Activated T-cell treated with anti-CD3 and anti-CD28 coated beads for 24 hours (primary cell): Measurements from ENCODE around the gene TRIM45.
A peak's percentile ranks its signal among the peaks of the same experiment; 100 is the strongest.

Experiments
- DNase-seq: peaks from one replicate; pipeline ENCODE4 v3.0.0-alpha.2; 2020; ENCODE audit warnings: low read depth

The TRIM45 gene

DNA sequence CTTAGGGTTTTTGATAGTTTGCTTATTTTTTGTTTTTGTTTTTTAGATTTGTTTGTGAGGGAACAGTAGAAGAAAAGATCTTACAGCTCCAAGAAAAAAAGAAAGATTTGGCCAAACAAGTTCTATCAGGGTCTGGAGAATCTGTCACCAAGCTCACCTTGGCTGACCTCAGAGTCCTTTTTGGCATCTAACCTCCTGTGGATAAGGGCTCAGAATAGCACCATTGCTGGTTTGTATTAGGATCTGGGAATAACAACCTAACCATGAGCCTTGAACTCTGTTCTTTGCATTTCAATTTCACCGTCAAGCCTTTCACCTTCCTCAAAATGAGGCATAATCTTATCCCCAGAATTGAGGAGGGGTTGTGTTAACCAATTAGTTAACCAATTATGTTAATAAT, 20.2 kb downstream of the TRIM45 start:
- DNase-seq, result no peak

DNA sequence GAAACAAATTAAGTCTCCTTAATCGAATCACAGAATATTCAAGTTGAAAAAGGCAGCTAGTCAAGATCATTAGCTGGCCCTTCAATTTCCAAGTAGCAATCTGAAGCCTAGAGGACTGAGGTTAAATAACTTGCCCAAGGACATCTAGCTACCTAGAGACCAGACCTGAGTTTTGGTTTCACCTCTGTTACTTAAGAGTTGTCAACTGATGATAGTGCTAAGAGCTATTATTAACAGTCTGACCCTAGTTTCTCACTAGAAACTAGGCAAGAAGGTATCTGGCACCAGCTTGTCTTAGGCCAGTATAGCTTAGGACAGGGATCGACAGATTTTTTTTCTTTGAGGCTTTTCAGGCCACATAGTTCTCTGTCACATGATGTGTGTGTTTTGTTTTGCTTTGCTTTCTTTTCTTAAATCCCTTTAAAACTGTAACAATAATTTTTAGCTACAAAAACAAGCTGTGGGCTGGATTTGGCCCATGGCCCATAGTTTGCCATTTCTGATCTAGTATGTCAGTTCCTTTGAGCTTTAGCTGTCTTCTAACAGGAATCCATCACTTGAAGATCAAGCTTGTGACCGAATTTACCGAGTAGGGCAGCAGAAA, 23.2 kb downstream of the TRIM45 start:
- DNase-seq, result no peak

DNA sequence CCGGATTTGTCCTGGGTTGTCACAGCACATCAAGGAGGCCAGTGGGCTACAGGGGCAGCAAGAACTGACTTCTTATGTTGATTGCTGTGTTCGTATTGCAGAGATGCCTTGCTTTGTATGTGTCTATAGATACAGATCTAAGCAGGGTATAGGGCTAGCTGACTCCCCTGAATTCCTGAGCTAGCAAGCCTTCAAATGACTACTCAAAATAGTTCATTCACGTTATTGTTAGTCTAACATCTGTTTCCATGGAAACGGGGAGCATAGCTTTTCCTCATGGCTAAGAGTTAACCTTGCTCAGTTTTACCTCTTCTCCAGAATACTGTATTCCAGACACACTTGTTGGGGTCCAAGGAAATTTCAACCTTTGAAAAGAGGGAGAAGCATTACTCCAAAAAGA, 24.1 kb downstream of the TRIM45 start:
- DNase-seq, result no peak

DNA sequence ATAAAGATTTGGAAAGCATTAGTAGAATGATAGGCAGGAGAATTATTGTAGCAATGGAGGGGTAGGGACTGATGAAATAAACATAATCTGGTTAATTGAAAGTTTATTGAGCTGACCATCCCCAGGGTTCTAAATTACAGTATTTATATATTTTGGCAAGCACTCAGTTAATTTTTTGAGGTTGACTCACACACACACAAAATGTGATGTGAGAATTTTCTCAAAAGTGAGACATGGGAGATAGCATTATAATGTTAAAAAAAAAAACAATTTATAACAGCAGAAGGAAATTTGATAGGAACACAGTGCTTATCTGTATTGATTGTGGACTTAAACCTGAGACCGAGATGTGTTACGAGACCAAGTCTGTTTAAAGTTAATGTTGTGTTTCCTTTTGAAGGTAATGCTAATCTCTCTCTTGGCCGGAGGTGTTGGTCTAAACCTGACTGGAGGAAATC, 24.6 kb downstream of the TRIM45 start:
- no peak for DNase-seq

DNA sequence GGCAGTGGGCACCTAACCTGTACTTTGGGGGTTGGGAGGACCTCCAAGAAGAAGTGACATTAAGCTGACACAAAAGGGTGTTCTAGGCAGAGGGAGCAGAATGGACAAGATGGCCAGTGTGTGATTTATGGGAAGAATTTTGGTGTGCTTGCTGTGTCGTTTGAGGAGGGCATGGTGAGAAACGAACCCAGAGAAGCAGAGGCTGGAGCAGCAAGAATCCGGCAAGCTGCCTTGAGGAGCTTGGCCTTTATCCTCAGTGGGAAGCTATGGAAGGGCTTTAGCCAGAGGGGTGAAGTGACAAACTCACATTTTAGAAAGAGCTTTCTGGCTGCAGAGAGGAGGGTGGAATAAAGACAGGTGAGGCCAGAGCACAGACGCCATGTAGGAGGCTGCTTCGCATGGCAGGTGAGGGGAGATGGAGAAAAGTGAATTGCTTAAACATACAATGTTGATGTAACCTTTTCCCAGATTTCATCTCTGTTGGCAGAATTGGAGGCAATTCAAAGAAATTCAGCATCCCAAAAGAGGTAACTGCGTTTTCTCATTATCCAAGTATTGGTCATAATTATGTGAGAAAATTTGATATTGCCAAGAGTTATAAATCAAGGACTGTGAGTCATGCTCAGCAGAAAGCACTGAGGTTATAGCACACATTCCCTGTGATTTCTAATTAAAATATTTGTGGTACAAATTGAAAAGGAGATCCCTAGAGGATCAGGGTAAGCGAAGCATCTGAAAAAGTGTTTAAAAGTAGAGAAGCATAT, 26.5 kb downstream of the TRIM45 start:
- no peak for DNase-seq

DNA sequence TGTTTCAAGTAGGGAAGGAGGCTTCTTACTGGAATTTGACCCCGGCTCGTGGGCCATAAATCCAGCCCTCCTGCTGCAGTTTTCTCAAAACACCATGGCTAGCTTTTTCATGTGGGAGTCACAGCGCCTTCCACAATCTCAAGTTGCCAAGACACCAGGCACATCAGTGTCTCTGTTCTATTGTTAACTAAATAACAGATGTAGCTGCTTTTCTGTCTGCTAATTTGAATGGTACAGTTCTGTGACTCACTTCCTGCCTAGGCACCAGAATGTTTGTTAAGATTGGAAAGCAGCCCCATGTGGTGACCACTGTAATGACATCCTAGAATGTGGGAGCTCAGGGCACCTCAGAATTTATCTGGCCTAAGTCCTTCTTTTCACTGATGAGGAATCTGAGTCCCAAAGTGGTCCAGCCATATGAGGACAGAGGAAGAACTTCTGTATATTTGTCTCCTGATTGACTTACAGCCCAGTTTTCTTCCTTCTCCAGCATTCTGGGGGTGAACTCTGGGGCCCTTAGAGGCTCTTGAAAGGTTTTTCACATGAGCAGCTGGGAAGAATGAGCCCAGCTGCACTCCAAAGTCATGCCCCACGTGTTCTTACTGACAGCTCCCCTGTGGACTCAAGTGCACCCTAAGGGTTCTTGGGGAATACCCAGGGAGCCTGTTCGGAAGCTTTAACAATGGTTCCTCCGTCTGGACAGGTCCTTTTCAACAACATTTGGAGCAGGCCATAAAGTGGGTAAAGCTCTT, 27.5 kb downstream of the TRIM45 start:
- peak; percentile 32 for DNase-seq

DNA sequence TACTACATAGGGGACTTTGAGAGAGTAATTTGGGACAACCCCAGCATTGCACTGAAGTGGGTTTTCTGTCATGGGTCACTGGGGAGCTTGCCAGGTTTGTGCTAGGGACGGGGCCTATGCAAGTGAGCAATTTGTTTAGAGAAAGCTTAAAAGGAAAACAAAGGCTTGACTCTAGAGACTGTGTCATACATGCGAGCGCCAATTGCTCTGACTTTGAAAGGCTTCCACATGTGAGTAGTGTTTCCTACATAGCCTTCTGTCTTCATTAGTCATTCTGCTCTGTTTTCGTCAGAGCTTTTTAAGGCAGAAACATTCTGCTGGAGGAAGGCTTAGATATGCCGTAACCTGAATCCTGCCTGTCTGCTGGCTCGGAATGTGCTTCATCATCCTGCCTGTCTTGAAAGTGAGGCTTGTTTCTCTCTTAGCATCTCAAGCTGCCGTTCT, 28.4 kb downstream of the TRIM45 start:
- no peak for DNase-seq

DNA sequence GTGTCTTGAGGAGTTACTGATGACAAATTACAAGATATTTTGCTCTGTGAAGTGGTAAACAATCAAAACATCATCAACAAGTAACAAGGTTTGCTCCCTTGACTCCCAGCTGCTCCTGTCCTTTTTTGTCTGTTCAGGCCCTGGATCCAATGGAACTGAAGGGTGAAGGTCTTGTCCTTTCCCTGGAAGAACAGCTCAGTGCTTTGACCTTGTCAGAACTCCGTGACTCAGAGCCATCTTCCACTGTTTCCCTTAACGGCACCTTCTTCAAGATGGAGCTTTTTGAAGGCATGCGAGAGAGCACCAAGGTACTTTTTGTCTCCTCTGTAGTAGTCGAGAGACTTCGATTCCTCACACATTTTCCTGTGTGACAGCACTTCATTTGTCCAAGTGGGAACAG, 29.0 kb downstream of the TRIM45 start:
- DNase-seq, result no peak

DNA sequence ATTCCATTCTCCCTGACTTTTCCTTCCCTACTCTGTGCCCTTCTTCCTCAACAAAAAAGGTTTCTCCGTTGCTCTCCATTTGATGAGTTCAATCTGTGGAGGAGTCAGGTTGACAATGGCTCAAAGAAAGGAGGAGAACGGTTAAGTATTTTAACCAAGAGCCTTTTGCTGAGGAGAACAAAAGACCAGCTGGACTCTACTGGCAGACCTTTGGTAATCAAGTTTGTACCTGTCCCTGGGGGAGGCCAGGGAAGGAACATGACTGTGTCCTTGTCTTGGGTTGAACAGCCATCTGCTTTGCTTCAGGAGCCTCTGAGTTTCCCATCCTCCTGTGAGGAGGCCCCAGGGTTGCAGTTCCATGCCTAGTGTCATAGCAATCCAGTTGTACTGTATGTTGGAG, 31.6 kb downstream of the TRIM45 start:
- no peak for DNase-seq

DNA sequence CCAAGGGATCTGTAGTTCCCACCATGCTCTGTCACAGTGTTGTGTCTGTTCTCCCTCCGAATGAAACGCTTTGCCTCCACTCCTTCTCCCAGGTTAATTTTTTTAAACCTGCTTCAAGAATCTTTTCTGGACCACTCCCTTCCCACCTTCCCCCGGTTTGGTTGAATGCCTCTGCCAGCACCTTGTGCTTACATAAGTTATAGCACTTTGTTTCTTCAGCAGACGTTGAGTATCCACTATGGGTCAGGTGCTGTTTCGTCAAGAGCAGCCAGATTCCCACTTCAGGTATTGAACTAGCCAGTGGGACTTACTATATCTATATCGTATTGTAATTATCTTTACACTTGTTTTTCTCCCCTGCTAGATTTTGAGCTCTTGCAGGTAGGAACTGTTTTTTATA, 33.9 kb downstream of the TRIM45 start:
- DNase-seq, result no peak

DNA sequence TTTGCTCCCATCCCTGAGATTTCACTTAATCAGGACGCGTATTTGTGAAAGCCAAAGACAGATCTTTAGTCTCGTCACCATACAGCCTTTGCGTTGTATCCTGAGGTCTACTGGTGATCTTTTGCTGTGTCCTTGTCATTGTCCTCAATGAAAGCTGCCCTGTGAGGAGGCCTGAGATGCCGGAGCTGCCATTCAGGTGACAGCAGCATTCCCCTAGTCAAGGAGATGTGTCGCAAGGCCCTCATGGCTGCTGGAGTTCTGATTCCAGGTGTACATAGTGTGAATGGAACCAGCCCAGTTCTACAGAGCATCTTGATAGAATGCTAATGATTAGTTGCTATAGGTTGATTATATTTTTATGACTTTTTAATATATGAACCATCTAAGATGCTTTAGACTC, 37.3 kb downstream of the TRIM45 start:
- DNase-seq, result no peak

DNA sequence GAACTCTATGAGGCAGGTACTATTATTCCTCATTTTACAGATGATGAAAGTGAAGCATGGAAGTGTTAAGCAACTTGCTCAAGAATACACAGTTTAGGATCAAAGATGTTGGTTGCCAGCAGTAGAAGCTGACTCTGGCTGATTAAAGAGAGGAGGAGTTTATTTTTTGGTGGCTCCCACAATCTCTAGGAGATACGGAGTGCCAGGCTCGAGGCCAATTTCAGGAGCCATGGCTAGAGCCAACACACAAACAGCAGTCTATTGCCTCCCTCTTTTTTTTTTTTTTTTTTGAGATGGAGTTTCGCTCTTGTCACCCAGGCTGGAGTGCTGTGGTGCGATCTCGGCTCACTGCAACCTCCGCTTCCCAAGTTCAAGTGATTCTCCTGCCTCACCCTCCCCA, 41.8 kb downstream of the TRIM45 start:
- DNase-seq, result no peak

DNA sequence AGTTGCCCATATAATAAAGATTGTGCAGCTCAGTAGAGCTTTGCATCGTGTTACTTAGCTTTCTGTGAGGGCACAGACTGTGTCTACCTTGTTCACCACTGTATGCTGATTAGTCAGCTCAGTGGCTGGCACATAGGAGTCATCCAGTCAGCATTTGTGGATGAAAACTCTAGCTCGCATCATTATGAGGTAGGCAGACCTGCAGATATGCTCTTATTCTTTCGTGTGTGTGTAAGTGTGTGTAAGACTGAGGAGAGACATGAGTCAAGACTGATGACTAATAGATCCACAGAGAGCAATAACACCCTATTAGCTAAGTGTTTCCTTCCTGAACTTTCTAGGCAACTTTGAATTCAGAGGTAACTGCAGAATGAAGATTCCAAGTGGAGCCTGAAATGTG, 44.3 kb downstream of the TRIM45 start:
- DNase-seq, result peak; percentile 62

DNA sequence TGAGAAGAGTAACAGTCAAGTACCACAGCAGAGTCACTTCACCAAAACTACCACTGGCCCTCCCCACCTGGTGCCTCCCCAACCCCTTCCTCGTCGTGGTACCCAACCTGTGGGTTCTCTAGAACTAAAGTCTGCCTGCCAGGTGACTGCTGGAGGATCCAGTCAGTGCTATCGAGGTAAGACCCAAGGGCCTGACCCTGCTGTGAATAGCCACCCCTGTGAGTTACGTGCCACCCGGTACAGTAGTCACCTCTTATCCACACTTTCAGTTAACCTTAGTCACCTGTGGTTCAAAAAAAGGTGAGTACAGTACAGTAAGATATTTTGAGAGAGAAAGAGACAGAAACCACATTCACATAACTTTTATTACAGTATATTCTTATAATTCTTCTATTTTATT, 44.9 kb downstream of the TRIM45 start:
- no peak for DNase-seq

DNA sequence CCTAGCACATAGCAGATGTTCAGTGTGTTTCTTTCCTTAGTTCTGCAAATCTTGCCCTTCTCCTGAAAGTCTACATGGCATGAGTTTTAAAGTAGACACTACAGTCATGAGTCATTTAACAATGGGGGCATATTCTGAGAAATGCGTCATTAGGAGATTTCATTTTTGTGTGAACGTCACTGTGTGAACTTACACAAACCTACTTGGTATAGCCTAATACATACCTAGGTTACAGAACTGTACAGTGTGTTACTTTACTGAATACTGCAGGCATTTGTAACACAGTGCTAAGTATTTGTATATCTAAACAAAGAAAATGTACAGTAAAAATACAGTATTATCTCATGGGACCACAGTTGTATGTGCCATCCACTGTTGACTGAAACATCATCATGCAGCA, 51.4 kb downstream of the TRIM45 start:
- DNase-seq, result no peak

DNA sequence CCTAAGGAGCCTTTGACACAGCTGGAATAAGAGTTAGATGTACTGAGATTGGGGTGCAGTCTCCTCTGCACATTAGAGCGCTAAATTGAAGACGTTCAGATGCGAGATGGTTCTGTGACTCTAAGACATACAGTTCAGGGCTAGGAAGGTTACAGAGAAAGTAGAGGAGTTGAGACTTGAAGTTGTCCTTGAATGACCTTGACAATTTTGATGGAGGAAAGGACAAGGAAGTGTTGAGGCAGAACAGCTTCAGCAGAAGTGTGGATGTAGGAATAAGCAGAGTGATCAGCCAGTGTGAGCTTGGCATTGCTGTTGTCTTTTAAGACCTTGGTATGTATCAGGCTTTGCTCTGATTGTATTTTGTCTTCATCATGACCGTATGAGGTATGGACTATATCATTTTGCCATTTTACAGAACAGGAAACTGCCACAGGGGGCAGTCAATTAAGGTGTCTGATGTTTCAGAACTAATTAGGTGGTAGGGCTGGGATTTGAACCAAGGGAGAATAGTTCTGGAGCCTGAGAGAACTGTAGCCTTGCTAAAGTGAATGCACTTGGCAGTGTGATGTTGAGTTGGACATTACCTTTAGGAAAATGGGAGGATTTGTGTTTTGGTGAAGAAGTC, 52.2 kb downstream of the TRIM45 start:
- no peak for DNase-seq

DNA sequence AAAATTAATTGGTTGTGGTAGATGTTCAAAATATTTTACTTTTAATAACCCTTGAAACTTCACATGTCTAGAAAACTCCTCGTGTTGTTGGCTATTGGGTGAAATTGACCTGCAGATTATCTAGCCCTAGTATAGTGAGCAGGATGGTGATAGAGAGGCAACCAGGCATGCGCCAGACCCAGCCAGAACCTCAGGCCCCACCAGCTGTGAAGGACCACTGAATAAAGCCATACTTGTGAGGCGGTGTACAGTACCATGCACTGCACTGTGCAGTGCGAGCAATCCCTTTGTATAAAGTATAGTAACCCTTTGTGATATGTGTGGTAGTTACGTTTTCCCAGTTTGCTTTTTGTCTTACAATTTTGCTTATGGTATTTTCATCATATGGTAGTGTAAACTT, 53.0 kb downstream of the TRIM45 start:
- no peak for DNase-seq

DNA sequence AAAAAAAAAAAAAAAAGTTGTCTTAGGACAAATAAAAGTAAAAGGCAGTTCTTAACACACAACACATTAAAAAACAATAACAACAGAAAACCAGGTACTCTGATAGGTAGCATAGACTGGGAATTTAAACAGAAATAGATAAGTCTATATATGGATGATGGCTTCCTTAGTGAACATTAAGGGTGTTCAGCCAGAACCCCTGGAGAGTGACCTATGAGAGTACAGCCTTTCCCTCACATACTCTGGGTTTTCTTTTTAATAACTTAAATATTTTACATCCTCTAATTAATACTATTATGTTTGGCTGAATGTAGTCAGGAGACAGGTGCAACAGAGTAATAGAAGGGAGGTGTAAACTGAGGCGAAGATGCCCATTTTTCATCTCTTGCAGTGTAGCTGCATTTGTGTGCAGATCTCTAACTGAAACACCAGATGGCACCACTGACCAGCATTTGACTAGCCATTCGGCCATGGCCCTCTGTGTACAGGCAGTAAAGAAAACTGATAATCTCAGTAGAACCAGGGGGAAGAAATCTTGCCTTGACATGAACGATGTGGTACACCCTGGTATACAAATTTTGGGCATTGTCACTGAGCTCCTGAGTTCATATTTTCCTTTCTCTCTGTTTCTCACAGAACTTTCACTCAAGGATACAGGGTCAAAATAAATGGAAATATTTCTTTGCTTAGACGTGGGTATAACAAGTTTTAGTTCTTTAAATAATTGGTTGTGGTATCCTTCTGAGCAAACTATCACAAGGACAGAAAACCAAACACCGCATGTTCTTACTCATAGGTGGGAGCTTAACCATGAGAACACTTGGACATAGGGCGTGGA, 53.8 kb downstream of the TRIM45 start:
- DNase-seq, result peak; percentile 28

DNA sequence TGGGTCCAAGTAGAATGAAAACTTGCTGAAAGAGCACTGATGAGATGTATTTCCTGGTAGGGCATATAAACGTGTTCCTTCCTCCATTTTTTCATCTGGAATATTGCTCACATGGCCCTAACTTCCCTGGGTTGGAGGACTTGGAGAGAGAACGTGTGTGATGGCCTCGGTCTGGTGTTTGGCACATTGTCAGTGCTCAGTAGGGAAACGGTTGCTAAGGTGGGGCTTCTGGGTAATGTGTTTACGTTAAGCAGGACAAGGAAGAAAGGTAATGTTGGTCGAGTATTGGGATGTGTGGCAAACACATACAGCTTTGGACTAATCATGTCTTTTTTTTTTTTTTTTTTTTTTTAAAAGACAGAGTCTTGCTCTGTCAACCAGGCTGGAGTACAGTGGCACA, 55.2 kb downstream of the TRIM45 start:
- DNase-seq, result no peak

DNA sequence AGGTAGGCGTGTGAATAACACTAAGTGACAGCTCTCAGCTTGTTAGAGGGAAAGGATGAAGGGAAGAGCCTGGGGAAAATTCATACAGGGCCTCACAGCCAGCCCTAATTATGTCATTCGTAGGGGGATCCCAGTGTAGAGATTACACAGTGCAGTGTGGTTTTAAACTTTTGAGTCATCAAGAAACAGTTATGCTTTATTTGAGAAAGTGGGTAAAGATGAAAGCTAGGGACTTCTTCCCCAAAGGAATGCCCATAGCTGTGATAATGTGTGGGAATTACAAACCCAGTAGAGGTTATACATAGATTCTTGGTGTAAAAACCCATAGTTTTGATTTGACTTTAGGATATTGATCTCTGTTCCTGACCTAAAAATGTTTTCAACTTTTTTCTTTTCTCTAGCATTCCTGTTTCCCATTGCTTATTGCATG, 59.5 kb downstream of the TRIM45 start:
- DNase-seq, result no peak
